ENCODE data around the gene MYRIP. TPM values are rescaled to one million over a fixed set of nuclear protein-coding genes. Genes with fewer than 3 reads are reported as not detected.

Gene MYRIP
- total RNA-seq, 4 donors from 2014 or later = 1.6 to 7.1 (median 3.6) TPM

GRCh38 chr3:39934696-39935095, 125.3 kb downstream of the MYRIP start:
- no peak overlapping the region for H3K4me3 ChIP-seq (replicated peaks in 1 of 3)
- no peak for DNase-seq
- H3K27me3 ChIP-seq = no peaks in the 10 kb centered on the region
- WGBS, 2 donors = 78 to 79% methylated on average over 5 of the region's 5 CpGs
- intact Hi-C loops (cut with DNase I) = no loop called here
- H3K9me3 ChIP-seq = no peaks in the 10 kb centered on the region
- H3K27ac ChIP-seq = no peak overlapping the region
- no peak for TF ChIP-seq POLR2A (IDR thresholded peaks at IDR 0.05)
- no peak for TF ChIP-seq CTCF (IDR thresholded peaks at IDR 0.05)
- H3K36me3 ChIP-seq = no peaks in the 10 kb centered on the region
- H3K4me1 ChIP-seq = no peaks in the 10 kb centered on the region

GRCh38 chr3:39935261-39935660, 125.9 kb downstream of the MYRIP start:
- H3K9me3 ChIP-seq = no peaks in the 10 kb centered on the region
- H3K27me3 ChIP-seq = no peaks in the 10 kb centered on the region
- no peak overlapping the region for H3K27ac ChIP-seq
- DNase-seq = no peak
- intact Hi-C loops (cut with DNase I) = no loop called here
- H3K4me1 ChIP-seq = no peaks in the 10 kb centered on the region
- 55 to 83% methylated on average over 1 of the region's 1 CpG for WGBS, 2 donors
- H3K36me3 ChIP-seq = no peaks in the 10 kb centered on the region
- no peak overlapping the region for H3K4me3 ChIP-seq (replicated peaks in 1 of 3)
- no peak for TF ChIP-seq CTCF (IDR thresholded peaks at IDR 0.05)
- TF ChIP-seq POLR2A (IDR thresholded peaks at IDR 0.05) = no peak

- 94 to 95% methylated on average over 1 of the region's 1 CpG for WGBS, 2 donors
- Histone ChIP-seq H3K4me3 (replicated peaks in 1 of 3) (no peak overlapping the region), H3K27me3 (no peaks in the 10 kb centered on the region), H3K4me1 (no peaks in the 10 kb centered on the region), H3K9me3 (no peaks in the 10 kb centered on the region), H3K27ac (no peak overlapping the region), H3K36me3 (no peaks in the 10 kb centered on the region)
- intact Hi-C loops (cut with DNase I) = no loop called here
- TF ChIP-seq POLR2A (IDR thresholded peaks at IDR 0.05) (no peak), CTCF (IDR thresholded peaks at IDR 0.05) (no peak)
- DNase-seq = no peak
Observed at GRCh38 chr3:39936848-39937247, 127.4 kb downstream of the MYRIP start.

GRCh38 chr3:39937315-39937714, 127.9 kb downstream of the MYRIP start:
- Histone ChIP-seq H3K9me3 (no peaks in the 10 kb centered on the region), H3K4me3 (replicated peaks in 1 of 3) (no peak overlapping the region), H3K27me3 (no peaks in the 10 kb centered on the region), H3K27ac (no peak overlapping the region), H3K36me3 (no peaks in the 10 kb centered on the region), H3K4me1 (no peaks in the 10 kb centered on the region)
- intact Hi-C loops (cut with DNase I) = no loop called here
- DNase-seq = no peak
- TF ChIP-seq CTCF (IDR thresholded peaks at IDR 0.05) (no peak), POLR2A (IDR thresholded peaks at IDR 0.05) (no peak)

- intact Hi-C loops (cut with DNase I) = no loop called here
Observed at GRCh38 chr3:39937874-39938273, 128.5 kb downstream of the MYRIP start.

More at GRCh38 chr3:39937874-39938273, 128.5 kb downstream of the MYRIP start:
- Histone ChIP-seq H3K27ac (no peak overlapping the region), H3K4me1 (no peaks in the 10 kb centered on the region), H3K36me3 (no peaks in the 10 kb centered on the region), H3K9me3 (no peaks in the 10 kb centered on the region), H3K27me3 (no peaks in the 10 kb centered on the region), H3K4me3 (replicated peaks in 1 of 3) (no peak overlapping the region)
- no peak for DNase-seq
- TF ChIP-seq POLR2A (IDR thresholded peaks at IDR 0.05) = no peak
- no peak for TF ChIP-seq CTCF (IDR thresholded peaks at IDR 0.05)
- WGBS, 2 donors = 92% methylated on average over 1 of the region's 1 CpG

All from thyroid gland (tissue), 4 donors.